HTERT RPE-1 (cell line): ENCODE measurements around the gene HDGFL1.

Experiments used
- in situ Hi-C: fragments of 300-500 bp; cut with MboI; formaldehyde crosslinking; loops from 4 replicates; pipeline ENCODE4 v1.14.3; 2020; ENCODE audit warnings: low sequenced_read_pairs

Gene HDGFL1

GRCh38 chr6:22569281-22570184, at the start of gene HDGFL1:
HDGFL1 (plus strand) TSS chr6:22569566; CDS start chr6:22569576, 10 bp downstream.
- in situ Hi-C loops: no loop called here

DNA sequence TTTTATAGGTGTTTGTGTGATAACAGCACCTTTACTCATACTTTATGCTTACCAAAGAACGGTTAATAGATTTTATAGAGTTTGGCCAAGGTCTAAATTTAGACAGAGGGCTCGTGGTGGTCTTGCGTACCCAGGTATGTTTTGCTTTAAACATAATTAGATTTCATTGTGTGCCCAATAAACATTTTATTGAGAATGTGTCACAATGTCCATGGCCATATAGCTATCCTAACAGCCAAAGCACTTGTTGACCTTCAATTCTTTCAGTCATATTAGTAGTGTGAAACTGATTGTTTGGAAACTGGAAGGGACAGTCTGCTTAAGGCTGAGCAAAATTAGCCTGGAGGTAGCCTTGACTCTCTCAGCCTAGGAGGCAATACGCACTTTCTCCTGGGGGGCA, 48.3 kb upstream of the HDGFL1 start:
- in situ Hi-C loops: no loop called here

- in situ Hi-C loops: no loop called here
Measured at GRCh38 chr6:22526736-22527135, 42.6 kb upstream of the HDGFL1 start.

DNA sequence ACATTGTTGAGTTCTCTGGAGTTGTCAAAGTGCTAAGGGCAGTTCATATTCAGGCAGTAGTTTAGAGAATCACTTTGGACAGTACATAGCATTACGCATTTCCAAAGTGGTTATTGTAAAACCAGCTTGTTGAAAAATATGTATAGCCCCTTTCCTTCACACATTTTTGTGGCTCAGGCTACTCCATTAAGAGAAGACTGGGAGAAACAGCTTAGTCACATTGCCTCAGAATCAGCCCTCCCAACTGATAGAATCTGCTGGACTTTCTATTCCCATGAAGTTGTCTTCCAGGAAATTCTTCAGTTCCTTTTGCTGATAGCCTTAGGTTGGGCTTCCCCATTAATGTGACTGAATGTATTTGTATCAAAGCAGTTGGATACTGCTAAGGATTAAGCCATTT, 39.5 kb upstream of the HDGFL1 start:
- in situ Hi-C loops: no loop called here

GRCh38 chr6:22530506-22530905, 38.9 kb upstream of the HDGFL1 start:
- in situ Hi-C loops: no loop called here

DNA sequence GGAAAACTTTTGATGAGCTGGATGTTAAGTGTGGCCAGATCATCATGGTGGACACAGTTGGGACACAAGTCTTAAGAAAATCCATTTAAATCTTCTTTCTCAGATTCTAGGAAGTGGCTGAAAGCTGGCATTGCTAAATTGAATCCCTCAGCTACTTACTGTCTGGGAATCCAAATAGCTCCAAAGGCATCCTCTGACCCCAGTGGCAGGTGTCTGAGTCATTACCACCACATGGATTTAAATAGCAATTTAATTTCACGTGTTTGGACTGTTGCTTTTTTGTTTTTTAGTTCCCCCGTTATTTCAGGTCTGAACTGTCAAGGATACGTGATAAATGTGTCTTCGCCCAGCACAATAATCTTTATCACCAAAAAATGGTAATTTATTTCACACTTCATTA, 33.2 kb upstream of the HDGFL1 start:
- in situ Hi-C loops: no loop called here

DNA sequence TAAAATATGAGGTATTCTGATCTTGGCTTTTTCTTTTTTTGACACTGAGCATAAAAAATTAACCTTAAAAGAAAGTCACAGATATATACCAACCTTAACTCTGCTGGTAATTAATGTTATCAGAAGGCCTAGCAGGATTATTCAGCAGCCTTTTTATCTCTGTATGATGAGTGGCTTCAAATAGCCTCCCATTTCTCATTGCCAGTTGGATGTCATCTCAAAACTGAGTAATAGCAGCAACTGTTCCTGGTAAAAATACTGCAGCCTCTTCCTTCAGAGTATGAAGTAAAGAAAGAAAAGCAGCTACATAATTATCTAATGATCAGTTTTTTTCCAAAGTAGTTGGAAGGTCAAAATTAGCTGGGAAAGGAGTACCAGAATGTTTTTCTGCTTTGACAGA, 24.9 kb upstream of the HDGFL1 start:
- in situ Hi-C loops: no loop called here

GRCh38 chr6:22545051-22545450, 24.3 kb upstream of the HDGFL1 start:
- in situ Hi-C loops: no loop called here

GRCh38 chr6:22546236-22546635, 23.1 kb upstream of the HDGFL1 start:
- in situ Hi-C loops: no loop called here

DNA sequence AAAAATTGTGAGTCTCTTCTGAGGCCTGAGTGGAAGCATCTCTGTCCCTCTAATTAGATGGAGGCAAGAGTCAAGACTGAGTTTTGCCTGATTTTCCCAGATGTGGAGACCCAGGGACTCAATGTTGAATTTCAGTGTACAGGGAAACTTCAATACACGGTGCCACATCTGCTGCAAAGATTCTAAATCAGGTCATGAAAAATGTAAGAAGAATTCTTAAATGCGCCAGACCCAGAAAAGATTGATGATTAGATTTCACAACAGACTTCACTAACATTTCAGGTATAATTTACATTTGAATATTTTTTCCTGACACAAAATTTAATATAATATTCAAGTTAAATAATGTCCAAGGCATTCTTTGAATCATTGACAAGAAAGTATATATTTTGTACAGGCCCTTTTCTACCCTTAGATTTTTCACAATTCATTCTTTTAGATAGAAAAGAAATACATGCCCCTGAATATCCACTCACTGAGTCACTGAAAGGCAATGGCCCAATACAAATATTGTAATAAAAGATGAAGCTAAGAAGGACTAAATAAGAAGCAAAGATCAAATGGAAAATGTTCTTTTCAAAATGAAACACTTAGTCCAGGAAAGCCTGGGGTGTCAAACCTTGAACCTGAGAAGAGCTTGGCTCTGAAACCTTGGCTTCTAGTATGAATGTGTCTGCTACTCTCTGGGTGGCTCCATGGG, 18.2 kb upstream of the HDGFL1 start:
- in situ Hi-C loops: no loop called here

- in situ Hi-C loops: no loop called here
Measured at GRCh38 chr6:22556266-22556665, 13.1 kb upstream of the HDGFL1 start.

DNA sequence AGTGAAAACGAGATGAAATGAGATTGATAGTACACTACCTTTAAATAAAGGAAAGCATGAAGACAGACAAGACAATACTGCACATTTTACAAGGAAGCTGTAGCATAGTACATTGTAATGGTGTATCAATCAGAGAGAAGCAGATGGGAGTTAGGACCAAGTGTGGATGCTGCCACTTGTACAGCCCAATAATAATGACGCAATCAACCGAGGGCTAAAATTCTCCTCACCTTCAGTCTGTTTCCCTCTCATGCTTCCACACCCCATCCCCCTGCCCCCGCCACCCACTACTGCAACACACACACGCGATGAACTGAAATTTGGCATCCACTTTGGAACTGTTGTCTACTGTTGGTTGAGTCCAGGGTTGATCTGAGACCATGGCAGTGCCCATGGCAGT, 12.4 kb upstream of the HDGFL1 start:
- in situ Hi-C loops: no loop called here

DNA sequence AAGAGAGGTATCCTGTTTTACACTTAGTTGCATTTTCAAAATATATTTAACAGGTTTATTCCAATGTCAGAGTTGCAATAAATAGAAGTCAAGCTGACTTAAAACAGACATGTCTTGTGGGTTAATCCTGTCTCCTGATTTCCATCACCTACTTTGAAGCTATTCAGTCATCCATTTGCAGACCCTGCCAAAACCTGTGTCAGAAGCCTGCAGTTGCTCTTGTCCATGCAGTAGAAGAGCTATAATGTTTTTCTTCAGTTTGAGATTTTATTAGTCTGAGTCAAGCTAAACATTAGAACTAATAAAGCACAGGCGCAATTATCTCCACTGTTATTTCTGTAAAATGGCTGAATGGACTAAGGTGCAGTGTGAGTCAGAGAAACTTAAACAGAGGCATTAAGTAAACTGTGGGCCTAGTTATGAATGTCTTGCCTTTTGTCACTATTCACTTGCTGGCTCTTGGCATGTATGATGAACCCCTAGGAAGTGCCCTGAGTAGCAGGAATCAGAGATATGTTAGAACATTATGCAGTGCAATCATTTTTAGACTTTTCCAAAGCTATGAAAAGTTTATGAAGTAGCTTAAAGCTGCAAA, 11.0 kb upstream of the HDGFL1 start:
- in situ Hi-C loops: no loop called here

DNA sequence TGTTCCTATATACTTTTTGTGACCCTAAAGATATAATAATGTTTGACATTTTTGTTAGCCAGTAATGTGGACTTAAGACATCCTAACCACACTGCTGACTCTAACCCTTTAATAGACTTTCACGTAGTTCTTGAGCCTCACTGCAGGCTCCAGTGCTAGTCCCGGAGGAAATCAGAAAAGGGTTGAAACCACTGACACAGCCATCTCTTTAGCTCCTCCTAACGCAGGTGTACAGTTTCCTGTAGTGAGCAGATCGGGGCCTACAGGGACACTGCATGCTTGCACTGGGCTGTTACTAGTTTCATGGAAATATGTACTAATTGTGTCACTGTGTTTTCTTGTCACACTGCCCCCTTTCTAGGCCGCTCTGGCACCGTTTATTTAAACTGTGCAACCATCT, 512 bp upstream of the HDGFL1 start:
- in situ Hi-C loops: no loop called here

DNA sequence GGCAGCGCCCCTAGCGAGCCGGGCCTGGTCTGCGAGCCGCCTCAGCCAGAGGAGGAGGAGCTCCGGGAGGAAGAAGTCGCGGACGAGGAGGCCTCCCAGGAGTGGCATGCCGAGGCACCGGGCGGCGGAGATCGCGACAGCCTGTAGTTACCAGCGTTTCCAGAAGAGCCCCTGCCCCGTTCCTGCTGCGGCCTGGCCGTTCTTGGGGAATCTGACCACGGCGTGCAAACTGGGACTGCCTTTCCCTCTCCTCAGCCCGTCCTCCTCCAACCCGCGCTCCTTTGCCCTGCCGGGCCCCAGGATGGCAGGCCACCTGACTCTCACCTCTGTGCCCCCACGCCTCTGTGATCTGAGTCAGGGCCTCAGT, 802 bp downstream of the HDGFL1 start:
- in situ Hi-C loops: no loop called here

- in situ Hi-C loops: no loop called here
Measured at GRCh38 chr6:22575190-22575589, 5.8 kb downstream of the HDGFL1 start.

DNA sequence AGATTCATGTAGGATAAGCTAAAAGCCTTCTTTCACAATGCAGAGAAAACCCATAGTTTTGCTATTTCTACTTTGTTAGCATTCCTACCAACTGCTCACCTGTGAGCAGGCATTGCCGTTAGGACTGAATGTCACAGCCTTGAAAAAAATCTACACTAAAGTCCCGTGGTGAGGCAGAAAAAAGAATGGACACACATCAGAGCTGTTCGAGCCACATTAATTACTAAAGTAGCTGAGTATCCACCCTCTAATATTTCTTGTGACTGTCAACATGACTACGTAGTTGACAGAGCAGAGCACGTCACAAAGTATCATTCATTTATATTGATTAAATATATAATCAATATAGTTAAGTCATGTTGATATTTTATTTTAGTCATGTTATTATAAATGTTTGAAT, 10.1 kb downstream of the HDGFL1 start:
- in situ Hi-C loops: no loop called here

- in situ Hi-C loops: no loop called here
Measured at GRCh38 chr6:22580337-22580736, 11.0 kb downstream of the HDGFL1 start.

GRCh38 chr6:22582417-22583205, 13.2 kb downstream of the HDGFL1 start:
- in situ Hi-C loops: no loop called here

DNA sequence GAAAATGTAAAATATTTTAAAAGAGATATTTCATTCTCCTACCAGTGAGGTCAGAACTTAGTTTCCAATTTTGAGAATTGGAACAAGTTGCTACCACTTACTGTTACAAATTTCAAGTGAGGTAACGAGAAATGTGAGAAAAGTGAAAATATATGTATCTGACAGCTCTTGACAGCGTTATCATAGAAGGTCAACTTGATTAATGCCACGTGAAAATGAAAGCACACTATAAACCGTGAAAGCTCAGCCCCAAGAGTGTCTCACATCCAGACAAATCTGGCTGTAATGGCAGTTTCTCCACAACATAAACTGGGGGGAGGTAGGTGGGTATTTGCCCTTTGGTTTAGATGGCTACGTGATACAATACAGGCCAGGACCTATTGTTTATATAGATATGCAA, 13.9 kb downstream of the HDGFL1 start:
- in situ Hi-C loops: no loop called here

DNA sequence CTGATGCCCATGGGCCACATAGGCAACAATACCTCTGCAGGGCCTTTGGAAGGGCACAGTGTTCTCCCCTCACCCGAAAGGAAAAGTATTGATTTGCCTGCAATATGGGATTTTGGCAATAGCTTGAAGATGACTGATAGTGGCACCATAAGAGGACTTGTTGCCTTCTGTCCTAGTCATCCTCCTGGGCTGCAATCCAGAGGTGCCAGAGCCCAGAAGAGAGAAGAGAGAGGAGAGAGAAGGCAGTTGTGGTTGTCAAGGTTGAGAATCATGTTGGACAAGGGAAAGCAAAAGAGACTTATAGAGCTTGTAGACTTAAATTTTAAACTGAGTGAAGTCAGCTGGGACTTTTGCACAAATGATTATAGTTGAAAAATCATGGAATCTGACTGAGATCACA, 14.6 kb downstream of the HDGFL1 start:
- in situ Hi-C loops: no loop called here
